ENCODE data around the gene PIGN. TPM values are rescaled to one million over a fixed set of nuclear protein-coding genes. Genes with fewer than 3 reads are reported as not detected.

The PIGN gene
- total and polyA plus RNA-seq, 2 donors (not counting 3 experiments of a cell fraction or from before 2014, with no cell fraction given), result 13.7 to 26.1 TPM

DNA sequence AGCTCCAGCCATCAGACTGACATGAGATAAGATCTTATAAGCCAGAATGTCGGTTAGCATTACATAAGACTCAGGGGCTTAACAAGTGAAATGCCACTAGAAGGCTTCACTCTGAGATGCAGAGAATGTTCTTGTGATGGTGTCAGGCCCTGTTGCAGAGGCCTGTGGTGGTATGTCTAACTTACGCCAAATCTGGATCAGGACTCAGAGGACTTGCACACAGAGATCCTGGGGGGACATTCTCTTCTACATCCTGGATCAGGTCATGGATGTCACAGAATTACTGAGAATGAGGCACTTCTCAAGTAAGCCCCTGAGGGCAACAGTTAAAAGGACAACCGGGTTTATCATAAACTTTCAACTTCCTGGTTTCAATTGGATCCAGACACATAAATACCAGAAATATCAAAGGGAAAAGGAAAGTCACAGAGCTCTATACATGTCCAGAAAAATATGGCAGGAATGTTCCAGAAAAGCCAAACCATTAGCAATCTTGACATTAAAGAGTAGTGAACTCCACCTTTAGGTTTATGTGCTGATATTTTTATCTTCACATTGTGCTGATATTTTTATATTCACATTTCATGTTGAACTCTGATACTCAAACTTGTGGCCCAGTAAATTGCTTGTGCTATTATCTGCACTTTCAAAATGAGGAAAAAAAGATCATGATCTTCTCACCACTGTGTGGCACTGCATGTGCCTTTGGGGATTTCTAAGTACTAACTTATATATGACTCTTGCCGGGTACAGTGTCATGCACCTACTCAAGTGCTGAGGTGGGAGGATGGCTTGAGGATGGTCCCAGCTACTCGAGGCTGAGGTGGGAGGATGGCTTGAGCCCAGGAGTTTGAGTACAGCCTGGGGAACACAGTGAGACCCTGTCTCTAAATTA is 156.5 kb downstream of the PIGN start:
- Histone ChIP-seq H3K9ac (replicated peaks; ENCODE audit: extremely low read depth, insufficient read depth, low read length) (no peak overlapping the region), H3K9me3 (replicated peaks; ENCODE audit: control insufficient read depth, insufficient read depth, low read length) (no peaks in the 10 kb centered on the region), H3K36me3 (ENCODE audit: control insufficient read depth in 2 of 2, extremely low read depth in 1 of 2, insufficient read depth in 2 of 2, low read length in 2 of 2) (no peaks in the 10 kb centered on the region), H3K4me2 (ENCODE audit: insufficient read depth, low read length) (no peak overlapping the region), H3K9me1 (replicated peaks; ENCODE audit: control insufficient read depth, extremely low read depth, insufficient read depth, low read length) (no peaks in the 10 kb centered on the region), H3K27me3 (ENCODE audit: control insufficient read depth in 2 of 2, insufficient read depth in 2 of 2, low read length in 2 of 2) (no peaks in the 10 kb centered on the region), H4K20me1 (replicated peaks; ENCODE audit: control insufficient read depth, extremely low read depth, insufficient read depth, low read length) (no peaks in the 10 kb centered on the region), H3K4me1 (ENCODE audit: control insufficient read depth, extremely low read depth, insufficient read depth, low read length) (peaks cover 2% of the 10 kb centered on the region), H3K27ac (ENCODE audit: insufficient read depth, low read depth, low read length) (no peak overlapping the region), H3K79me2 (ENCODE audit: control insufficient read depth, insufficient read depth, low read length) (no peaks in the 10 kb centered on the region), H2AFZ (ENCODE audit: low read depth, low read length) (peak overlapping the region; percentile 21), H3K4me3 (replicated peaks in 1 of 3; ENCODE audit: insufficient read depth in 1 of 3, low read depth in 1 of 3, low read length in 3 of 3) (no peak overlapping the region)
- DNase-seq (ENCODE audit: low read depth, low spot score), result no peak
- TF ChIP-seq, protein P1, sequence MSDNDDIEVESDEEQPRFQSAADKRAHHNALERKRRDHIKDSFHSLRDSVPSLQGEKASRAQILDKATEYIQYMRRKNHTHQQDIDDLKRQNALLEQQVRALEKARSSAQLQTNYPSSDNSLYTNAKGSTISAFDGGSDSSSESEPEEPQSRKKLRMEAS (IDR thresholded peaks at IDR 0.05; ENCODE audit: insufficient read depth, insufficient read length), result no peak
- no peak for TF ChIP-seq GATA2 (IDR thresholded peaks at IDR 0.05; ENCODE audit: insufficient read depth, insufficient read length, low read depth, low read length)
- BruUV-seq (replicated peaks), result no TSS peak
- intact Hi-C loops (cut with micrococcal nuclease), result no loop called here
- no peak for FAIRE-seq
- ChIA-PET CTCF (interaction anchor here (1.4 to 1.6 kb wide), 2 partner anchors 20 to 90 kb away, joined by 3 read pairs; no protein-coding TSS in a partner anchor), POLR2A (no interaction called here)
- dilution Hi-C loops (cut with MboI; ENCODE audit: extremely low pct_ligation_motif_present, low sequenced_read_pairs), result no loop called here

DNA sequence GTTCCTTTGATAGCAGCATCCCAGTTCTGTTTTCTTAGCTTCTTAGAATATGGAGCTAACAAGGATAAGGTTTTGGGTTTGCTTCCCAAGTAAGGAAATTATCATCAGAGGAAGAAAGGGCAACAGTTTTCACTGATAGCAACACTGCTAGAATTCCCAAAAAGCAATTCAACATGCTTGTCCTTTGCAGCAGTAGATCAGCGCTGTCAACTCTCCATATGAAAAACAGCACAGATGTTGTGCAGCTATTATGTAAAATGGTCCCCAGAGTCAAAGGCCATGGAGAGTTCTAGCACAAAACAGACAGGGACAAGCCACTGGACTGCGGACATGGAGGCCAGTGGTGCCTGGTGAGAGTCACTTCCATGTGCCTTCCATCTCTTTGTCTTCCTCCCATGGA is 158.1 kb downstream of the PIGN start:
- TF ChIP-seq GATA2 (IDR thresholded peaks at IDR 0.05; ENCODE audit: insufficient read depth, insufficient read length, low read depth, low read length) (no peak), POLR2AphosphoS5 (IDR thresholded peaks at IDR 0.05; ENCODE audit: insufficient read depth, low read depth, low read length) (no peak), FOS (IDR thresholded peaks at IDR 0.05; ENCODE audit: borderline replicate concordance, insufficient read depth, low read length) (no peak), MYC (IDR thresholded peaks at IDR 0.05; ENCODE audit: low read depth, low read length) (no peak), JUN (IDR thresholded peaks at IDR 0.05; ENCODE audit: borderline replicate concordance, insufficient read depth, insufficient read length, low read depth) (no peak), POLR2A (IDR thresholded peaks at IDR 0.05; ENCODE audit: low read depth, low read length) (no peak), CTCF (IDR thresholded peaks at IDR 0.05; ENCODE audit: extremely low read depth in 1 of 2, insufficient read depth in 1 of 2, low read depth in 1 of 2, low read length in 2 of 2) (no peak), EZH2 (IDR thresholded peaks at IDR 0.05; ENCODE audit: borderline replicate concordance, low read depth, low read length, severe bottlenecking) (no peak)
- TF ChIP-seq, protein P1 (IDR thresholded peaks at IDR 0.05; ENCODE audit: insufficient read depth, insufficient read length), result no peak
- dilution Hi-C loops (cut with MboI; ENCODE audit: extremely low pct_ligation_motif_present, low sequenced_read_pairs), result no loop called here
- Histone ChIP-seq H3K36me3 (ENCODE audit: control insufficient read depth in 2 of 2, extremely low read depth in 1 of 2, insufficient read depth in 2 of 2, low read length in 2 of 2) (no peaks in the 10 kb centered on the region), H3K4me1 (ENCODE audit: control insufficient read depth, extremely low read depth, insufficient read depth, low read length) (peaks cover 2% of the 10 kb centered on the region), H3K4me3 (replicated peaks in 1 of 3; ENCODE audit: insufficient read depth in 1 of 3, low read depth in 1 of 3, low read length in 3 of 3) (no peak overlapping the region), H3K27me3 (ENCODE audit: control insufficient read depth in 2 of 2, insufficient read depth in 2 of 2, low read length in 2 of 2) (no peaks in the 10 kb centered on the region), H3K27ac (ENCODE audit: insufficient read depth, low read depth, low read length) (no peak overlapping the region), H3K9ac (replicated peaks; ENCODE audit: extremely low read depth, insufficient read depth, low read length) (no peak overlapping the region), H3K4me2 (ENCODE audit: insufficient read depth, low read length) (no peak overlapping the region), H2AFZ (ENCODE audit: low read depth, low read length) (no peak overlapping the region), H3K9me3 (replicated peaks; ENCODE audit: control insufficient read depth, insufficient read depth, low read length) (no peaks in the 10 kb centered on the region), H4K20me1 (replicated peaks; ENCODE audit: control insufficient read depth, extremely low read depth, insufficient read depth, low read length) (no peaks in the 10 kb centered on the region), H3K79me2 (ENCODE audit: control insufficient read depth, insufficient read depth, low read length) (no peaks in the 10 kb centered on the region), H3K9me1 (replicated peaks; ENCODE audit: control insufficient read depth, extremely low read depth, insufficient read depth, low read length) (no peaks in the 10 kb centered on the region)
- no TSS peak for BruUV-seq (replicated peaks)
- CTCF ChIA-PET, result interaction anchor here (1.1 kb wide), 1 partner anchor 19 kb away, joined by 3 read pairs; no protein-coding TSS in a partner anchor
- intact Hi-C loops (cut with micrococcal nuclease), result no loop called here
- no peak for DNase-seq (ENCODE audit: low read depth, low spot score)
- POLR2A ChIA-PET, result no interaction called here
- peak; percentile 4 for FAIRE-seq

All from endothelial cell of umbilical vein (primary cell).